GM12891 (cell line): Measurements from ENCODE around the gene TTC39C.

Experiments used
- PAX5 ChIP-seq: IDR thresholded peaks from 2 replicates; pipeline ENCODE4 v1.6.1; 2011; ENCODE audit warnings: low read length, moderate library complexity, mild to moderate bottlenecking; ENCODE audit not compliant: insufficient read depth, severe bottlenecking
- POLR2A ChIP-seq: IDR thresholded peaks from 2 replicates; pipeline ENCODE4 v1.6.1; 2011; ENCODE audit warnings: low read depth, low read length, control low read depth
- POLR2AphosphoS5 ChIP-seq: IDR thresholded peaks from 2 replicates; pipeline ENCODE4 v1.6.1; 2011; ENCODE audit warnings: low read depth, low read length, control low read depth
- POU2F2 ChIP-seq: IDR thresholded peaks from 2 replicates; pipeline ENCODE4 v1.6.1; 2011; ENCODE audit warnings: low read depth, mild to moderate bottlenecking, control low read depth, low read length, moderate library complexity
- SPI1 ChIP-seq: IDR thresholded peaks from 2 replicates; pipeline ENCODE4 v1.6.1; 2011; ENCODE audit warnings: low read depth, low read length, control low read depth
- TAF1 ChIP-seq: IDR thresholded peaks from 2 replicates; pipeline ENCODE4 v1.6.1; 2011; ENCODE audit warnings: low read depth, low read length, control low read depth

- peak; percentile 30; the same call in 1 of the 2 replicates for TF ChIP-seq POLR2A
- no peak for TF ChIP-seq SPI1
- TF ChIP-seq POLR2AphosphoS5: no peak; the same call in 1 of the 2 replicates
- TF ChIP-seq TAF1: no peak
- no peak for TF ChIP-seq POU2F2
- TF ChIP-seq PAX5: no peak
These were observed 3.8 kb downstream of the TTC39C start for GRCh38 chr18:24018299-24018886.
